HepG2 (cell line): Measurements from ENCODE around the gene FBP2. TPM values are rescaled to one million over a fixed set of nuclear protein-coding genes. Genes with fewer than 3 reads are reported as not detected.

Source experiments
- ATAC-seq: fragments of 200-7000 bp; cut with Tn5 transposase; 3 replicates; pipeline ENCODE4 v1.9.1; 2020; ENCODE audit warnings: mild to moderate bottlenecking, moderate library complexity
- BruUV-seq: library from RNA; stranded (reverse); fragments of 400-500 nt; replicated peaks from 2 replicates; lab custom pipeline; 2021; lab: Mats Ljungman, UMichigan
- CTCF ChIA-PET: fragments of 300-600 bp; formaldehyde crosslinking; extraction: SDS; loops from one replicate; lab custom pipeline; 2021; ENCODE audit warnings: low total read pairs, inconsistent platforms, low intra/inter-chr PET ratio; lab: Yijun Ruan, JAX
- POLR2A ChIA-PET: fragments of 350-600 bp; sonication (Branson Sonifier 250); formaldehyde crosslinking; loops from one replicate; lab custom pipeline; 2020; ENCODE audit warnings: antibody characterized with exemption, inconsistent platforms; lab: Yijun Ruan, JAX
- DNase-seq: peaks from one replicate; pipeline ENCODE4 v3.0.0-alpha.2; 2015; ENCODE audit warnings: low spot score
- FAIRE-seq: peaks from 3 replicates; lab custom pipeline; 2011; peaks lifted over from hg19 to GRCh38; lab: Jason Lieb, UNC
- H2AFZ ChIP-seq: one replicate; pipeline ENCODE4 v1.6.1; 2011; ENCODE audit warnings: low read length, inconsistent platforms
- H3K27ac ChIP-seq: fragments of 300-600 bp; 3 replicates; pipeline ENCODE4 v1.8.0; 2011; ENCODE audit warnings: mixed run types, mild to moderate bottlenecking, mixed read lengths, low read length, inconsistent platforms; ENCODE audit not compliant: insufficient read depth; ENCODE audit errors: extremely low read length
- H3K27me3 ChIP-seq, 2 experiments: fragments of 200-600 bp in 1 of 2; 2 replicates in 1 of 2; 3 replicates in 1 of 2; pipeline versions ENCODE4 v1.6.0 to v1.8.0; 2011; ENCODE audit warnings: low read length in 2 of 2, mild to moderate bottlenecking in 2 of 2, moderate library complexity in 2 of 2, inconsistent platforms in 1 of 2; ENCODE audit not compliant: insufficient read depth in 2 of 2, control insufficient read depth in 1 of 2
- H3K36me3 ChIP-seq, 2 experiments: fragments of 200-600 bp in 1 of 2; replicated peaks in 1 of 2; 2 replicates in 1 of 2; 3 replicates in 1 of 2; pipeline versions ENCODE4 v1.5.1 to v1.8.0; 2011; ENCODE audit warnings: low read length in 2 of 2, inconsistent platforms in 1 of 2; ENCODE audit not compliant: insufficient read depth in 2 of 2, control insufficient read depth in 1 of 2
- H3K4me1 ChIP-seq: 2 replicates; pipeline ENCODE4 v1.5.1; 2012; ENCODE audit warnings: low read length, inconsistent platforms; ENCODE audit not compliant: insufficient read depth
- H3K4me2 ChIP-seq: 2 replicates; pipeline ENCODE4 v1.6.0; 2011; ENCODE audit warnings: low read depth, low read length, inconsistent platforms
- H3K4me3 ChIP-seq, 3 experiments: fragments of 200-600 bp in 1 of 3; sonication (generic), shearing (Covaris generic) in 1 of 3; replicated peaks in 1 of 3; 2 replicates each; pipeline ENCODE4 v1.5.1; 2011 to 2016; ENCODE audit warnings: low read length in 3 of 3, inconsistent platforms in 2 of 3, low read depth in 2 of 3, mild to moderate bottlenecking in 2 of 3, control low read depth in 1 of 3, mixed read lengths in 1 of 3; ENCODE audit not compliant: insufficient read depth in 1 of 3
- H3K79me2 ChIP-seq: one replicate; pipeline ENCODE4 v1.6.1; 2011; ENCODE audit warnings: low read length, inconsistent platforms; ENCODE audit not compliant: insufficient read depth
- H3K9ac ChIP-seq: 2 replicates; pipeline ENCODE4 v1.6.0; 2011; ENCODE audit warnings: mild to moderate bottlenecking, low read depth, low read length, inconsistent platforms; ENCODE audit not compliant: insufficient read depth
- H3K9me3 ChIP-seq: 2 replicates; pipeline ENCODE4 v1.5.1; 2012; ENCODE audit warnings: mild to moderate bottlenecking, low read length
- H4K20me1 ChIP-seq: 2 replicates; pipeline ENCODE4 v1.6.0; 2011; ENCODE audit warnings: inconsistent platforms, mild to moderate bottlenecking, low read length, moderate library complexity; ENCODE audit not compliant: insufficient read depth
- BATF2 ChIP-seq: sonication (generic); formaldehyde crosslinking; IDR thresholded peaks from 2 replicates; pipeline ENCODE4 v1.8.0; 2022; ENCODE audit warnings: mild to moderate bottlenecking, missing genetic modification reagents, moderate library complexity
- CAMTA2 ChIP-seq: sonication (generic); formaldehyde crosslinking; IDR thresholded peaks from 2 replicates; pipeline ENCODE4 v1.4.0; 2020; ENCODE audit warnings: mild to moderate bottlenecking, missing genetic modification reagents, borderline replicate concordance
- CEBPG ChIP-seq: IDR thresholded peaks from 2 replicates; pipeline ENCODE4 v1.6.1; 2016
- FOXK1 ChIP-seq: sonication (generic); formaldehyde crosslinking; IDR thresholded peaks from 2 replicates; pipeline ENCODE4 v1.4.0; 2020; ENCODE audit warnings: low read depth, missing genetic modification reagents, borderline replicate concordance
- FOXP1 ChIP-seq, 2 experiments: fragments of 450-650 bp in 1 of 2; IDR thresholded peaks; 2 replicates each; pipeline ENCODE4 v1.6.1; 2017 to 2018; ENCODE audit warnings: antibody characterized with exemption in 1 of 2
- HNF1B ChIP-seq: sonication (generic); formaldehyde crosslinking; IDR thresholded peaks from 2 replicates; pipeline ENCODE4 v1.5.1; 2020; ENCODE audit warnings: mild to moderate bottlenecking, moderate library complexity, missing genetic modification reagents
- KMT2B ChIP-seq: IDR thresholded peaks from 2 replicates; pipeline ENCODE4 v1.6.1; 2016; ENCODE audit warnings: missing genetic modification reagents, missing compliant biosample characterization
- LBX2 ChIP-seq: sonication (generic); formaldehyde crosslinking; IDR thresholded peaks from 2 replicates; pipeline ENCODE4 v1.5.0; 2020; ENCODE audit warnings: missing genetic modification reagents, mild to moderate bottlenecking, borderline replicate concordance
- NFKBIZ ChIP-seq: IDR thresholded peaks from 2 replicates; pipeline ENCODE4 v1.6.1; 2018; ENCODE audit warnings: missing genetic modification reagents, missing compliant biosample characterization
- NR0B2 ChIP-seq: sonication (generic); formaldehyde crosslinking; IDR thresholded peaks from 2 replicates; pipeline ENCODE4 v1.4.0; 2020; ENCODE audit warnings: mild to moderate bottlenecking, missing genetic modification reagents
- PPARG ChIP-seq: conservative IDR thresholded peaks from 2 replicates; pipeline ENCODE4 v1.6.1; 2016; ENCODE audit warnings: missing biosample characterization, missing genetic modification reagents
- RBAK ChIP-seq: sonication (generic); formaldehyde crosslinking; IDR thresholded peaks from 2 replicates; pipeline ENCODE4 v1.5.1; 2020; ENCODE audit warnings: mild to moderate bottlenecking, missing genetic modification reagents
- THAP7 ChIP-seq: sonication (generic); formaldehyde crosslinking; IDR thresholded peaks from 2 replicates; pipeline ENCODE4 v1.8.1; 2023; ENCODE audit warnings: mild to moderate bottlenecking, missing genetic modification reagents
- ZBTB33 ChIP-seq: sonication (generic); formaldehyde crosslinking; IDR thresholded peaks from 2 replicates; pipeline ENCODE4 v1.4.0; 2020; ENCODE audit warnings: missing genetic modification reagents
- ZNF331 ChIP-seq: sonication (generic); formaldehyde crosslinking; IDR thresholded peaks from 2 replicates; pipeline ENCODE4 v1.4.0; 2020; ENCODE audit warnings: missing genetic modification reagents
- ZNF430 ChIP-seq: sonication (generic); formaldehyde crosslinking; IDR thresholded peaks from 2 replicates; pipeline ENCODE4 v1.9.0; 2021; ENCODE audit warnings: mild to moderate bottlenecking, missing genetic modification reagents
- ZNF451 ChIP-seq: sonication (generic); formaldehyde crosslinking; IDR thresholded peaks from 2 replicates; pipeline ENCODE4 v1.5.0; 2020; ENCODE audit warnings: mild to moderate bottlenecking, missing genetic modification reagents
- ZNF501 ChIP-seq: sonication (generic); formaldehyde crosslinking; IDR thresholded peaks from 2 replicates; pipeline ENCODE4 v1.5.1; 2020; ENCODE audit warnings: mild to moderate bottlenecking, moderate library complexity, missing genetic modification reagents
- ZNF619 ChIP-seq: sonication (generic); formaldehyde crosslinking; IDR thresholded peaks from 2 replicates; pipeline ENCODE4 v1.4.0; 2020; ENCODE audit warnings: mild to moderate bottlenecking, missing genetic modification reagents
- ZNF772 ChIP-seq: sonication (generic); formaldehyde crosslinking; IDR thresholded peaks from 2 replicates; pipeline ENCODE4 v1.5.0; 2020; ENCODE audit warnings: mild to moderate bottlenecking, missing genetic modification reagents
- WGBS: methylation state at CpG from one replicate; pipeline ENCODE4 v1.1.6; 2017; ENCODE audit warnings: low lambda C conversion rate; 5-methylcytosine and 5-hydroxymethylcytosine counted together
- in situ Hi-C: cut with HindIII; loops from 2 replicates; pipeline ENCODE4 v1.10.0; 2017; ENCODE audit warnings: low pct_unique_long_range_greater_than_20kb; ENCODE audit not compliant: extremely low pct_ligation_motif_present
- intact Hi-C: fragments of 100-400 bp; cut with micrococcal nuclease; formaldehyde crosslinking; loops from one replicate; pipeline ENCODE4 v1.10.0; 2022; ENCODE audit not compliant: unreplicated experiment
- polyA plus RNA-seq, 8 experiments: library from polyadenylated mRNA; depleted of rRNA in 3 of 8; stranded (reverse) in 7 of 8; unstranded in 1 of 8; fragments of >200 nt; fragmentation: Illumina TruSeq in 4 of 8; extraction: Trizol in 4 of 8; gene quantifications; 2 replicates each; pipeline versions ENCODE4 v1.2.1 to v1.2.3, GENCODE V29; 2011 to 2016; ENCODE audit warnings: low read depth in 4 of 8, missing spikeins in 1 of 8, mixed read lengths in 1 of 8; ENCODE audit not compliant: insufficient read depth in 1 of 8
- total RNA-seq, 5 experiments: library from RNA; depleted of rRNA; stranded (reverse); fragments of >200 nt; fragmentation: Illumina TruSeq; extraction: Trizol; gene quantifications; 2 replicates each; pipeline ENCODE4 v1.2.3, GENCODE V29; 2016; ENCODE audit warnings: low read depth in 1 of 5

The FBP2 gene
- total and polyA plus RNA-seq, 2 of the 13 experiments (the other 11 are each of a cell fraction or from before 2014, with no cell fraction given), result not detected

GRCh38 chr9:94533155-94533554, 60.5 kb downstream of the FBP2 start:
- Histone ChIP-seq H3K4me3 (peak overlapping the region; percentile 32 to 55 (median 50); a peak in 5 of 6 replicates), H3K4me1 (peaks cover 21% of the 10 kb centered on the region), H3K27ac (peak overlapping the region; percentile 67), H4K20me1 (no peaks in the 10 kb centered on the region), H3K4me2 (peak overlapping the region; percentile 77), H3K36me3 (peaks cover 0 to 3% of the 10 kb centered on the region in 2 experiments; a peak in 1 of 5 replicates), H3K79me2 (peaks cover 7% of the 10 kb centered on the region), H2AFZ (no peak overlapping the region), H3K9me3 (no peaks in the 10 kb centered on the region), H3K27me3 (no peaks in the 10 kb centered on the region), H3K9ac (peak overlapping the region; percentile 45; the same call in 1 of the 2 replicates)
- in situ Hi-C loops (no loop called here), intact Hi-C loops (no loop called here)
- 4% methylated on average over 1 of the region's 1 CpG for WGBS
- ATAC-seq (peak; percentile 98), FAIRE-seq (peak; percentile 64), DNase-seq (peak; percentile 76)
- no TSS peak for BruUV-seq
- ChIA-PET POLR2A (interaction anchor here (1.6 kb wide), 1 partner anchor 21 kb away, joined by 4 read pairs; the partner anchor contains the start of gene PCAT7), CTCF (no interaction called here)
- TF ChIP-seq NR0B2 (CRISPR knock-in tag), result no peak
- 0 out of 2 replicates have a peak, but pooled peaks have one; percentile 15 for TF ChIP-seq FOXK1 (CRISPR knock-in tag)
- no peak for TF ChIP-seq ZNF501 (CRISPR knock-in tag)
- no peak for TF ChIP-seq ZNF430
- no peak for TF ChIP-seq FOXP1 (IDR thresholded peaks at IDR 0.05)
- no peak for TF ChIP-seq FOXP1 (CRISPR knock-in tag; IDR thresholded peaks at IDR 0.05)
- TF ChIP-seq THAP7 (CRISPR knock-in tag), result no peak
- no peak for TF ChIP-seq ZNF451
- TF ChIP-seq ZBTB33 (CRISPR knock-in tag), result no peak
- TF ChIP-seq LBX2 (CRISPR knock-in tag), result no peak
- TF ChIP-seq CEBPG (CRISPR knock-in tag), result peak; percentile 39; the same call in 1 of the 2 replicates
- TF ChIP-seq ZNF772 (CRISPR knock-in tag), result no peak
- TF ChIP-seq PPARG (CRISPR knock-in tag), result 0 out of 2 replicates have a peak, but pooled peaks have one; percentile 51
- TF ChIP-seq ZNF331 (CRISPR knock-in tag), result 0 out of 2 replicates have a peak, but pooled peaks have one; percentile 37
- no peak for TF ChIP-seq ZNF619 (CRISPR knock-in tag)
- no peak for TF ChIP-seq RBAK (CRISPR knock-in tag)
- no peak for TF ChIP-seq KMT2B (CRISPR knock-in tag)
- no peak for TF ChIP-seq BATF2 (CRISPR knock-in tag)
- TF ChIP-seq NFKBIZ (CRISPR knock-in tag), result no peak
- peak; percentile 91 for TF ChIP-seq HNF1B
- no peak for TF ChIP-seq CAMTA2 (CRISPR knock-in tag)
